Fibroblast of pulmonary artery (primary cell): ENCODE measurements around the gene MACROD2.
"Not testable (repeated sequence)": the region's sequence is repeated elsewhere in the genome, so short reads cannot be mapped to it uniquely, and the experiment has no call there.

ENCODE experiments used
- DNase-seq: peaks from one replicate; pipeline ENCODE4 v3.0.0-alpha.2; 2010; ENCODE audit warnings: low read depth
- H3K4me3 ChIP-seq: replicated peaks from 2 replicates; pipeline ENCODE4 v1.5.1; 2011; ENCODE audit warnings: low read depth, mild to moderate bottlenecking, control low read depth, low read length, moderate library complexity
- CTCF ChIP-seq: IDR thresholded peaks from 2 replicates; pipeline ENCODE4 v1.5.1; 2011; ENCODE audit warnings: mild to moderate bottlenecking, control low read depth, low read length, inconsistent platforms; ENCODE audit errors: missing control alignments

MACROD2 gene

GRCh38 chr20:14454296-14454695 lies 459.0 kb downstream of the MACROD2 start:
- no peak for TF ChIP-seq CTCF
- DNase-seq, result no peak
- H3K4me3 ChIP-seq, result no peak overlapping the region

GRCh38 chr20:14467104-14467827 lies 471.9 kb downstream of the MACROD2 start:
- not testable (repeated sequence) for DNase-seq, H3K4me3 ChIP-seq

DNA sequence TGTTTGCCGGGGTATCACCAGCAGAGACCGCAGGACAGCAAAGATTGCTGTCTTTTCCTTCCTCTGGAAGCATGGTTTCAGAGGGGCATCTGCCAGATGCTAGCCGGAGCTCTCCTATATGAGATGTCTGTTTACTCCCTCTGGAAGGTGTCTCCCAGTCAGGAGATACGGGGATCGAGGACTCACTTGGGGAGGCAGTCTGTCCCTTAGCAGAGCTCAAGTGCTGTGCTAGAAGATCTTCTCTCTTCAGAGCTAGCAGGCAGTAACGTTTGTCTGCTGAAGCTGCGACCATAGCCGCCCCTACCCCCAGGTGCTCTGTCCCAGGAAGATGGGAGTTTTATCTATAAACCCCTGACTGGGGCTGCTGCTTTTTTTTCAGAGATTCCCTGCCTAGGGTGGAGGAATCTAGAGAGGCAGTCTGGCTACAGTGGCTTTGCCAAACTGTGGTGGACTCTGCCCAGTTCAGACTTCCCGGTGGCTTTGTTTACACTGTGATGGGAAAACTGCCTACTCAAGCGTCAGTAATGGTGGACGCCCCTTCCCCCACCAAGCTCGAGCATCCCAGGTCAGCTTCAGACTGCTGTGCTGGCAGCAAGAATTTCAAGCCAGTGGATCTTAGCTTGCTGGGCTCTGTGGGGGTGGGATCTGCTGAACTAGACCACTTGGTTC lies 475.0 kb downstream of the MACROD2 start:
- H3K4me3 ChIP-seq, result no peak overlapping the region
- no peak for DNase-seq
- no peak for TF ChIP-seq CTCF

GRCh38 chr20:14470977-14471661 lies 475.8 kb downstream of the MACROD2 start:
- TF ChIP-seq CTCF, result no peak
- no peak overlapping the region for H3K4me3 ChIP-seq
- no peak for DNase-seq

- no peak overlapping the region for H3K4me3 ChIP-seq
- DNase-seq, result peak; percentile 53
- no peak for TF ChIP-seq CTCF
Measured at GRCh38 chr20:14477125-14477524, 481.8 kb downstream of the MACROD2 start.

GRCh38 chr20:14478126-14478525 lies 482.8 kb downstream of the MACROD2 start:
- H3K4me3 ChIP-seq, result no peak overlapping the region
- DNase-seq, result no peak
- TF ChIP-seq CTCF, result no peak

- no peak overlapping the region for H3K4me3 ChIP-seq
- TF ChIP-seq CTCF, result no peak
- DNase-seq, result peak; percentile 78
Measured at GRCh38 chr20:14481863-14482262, 486.5 kb downstream of the MACROD2 start.
